Stimulated activated memory B cell treated with anti-CD40 and anti-IgM and Interleukin-4, amounts not matched to agents 10 μg/mL and 1 μg/mL and 100 μg/mL, for 72 hours (primary cell): Measurements from ENCODE around the gene RPL37.
"Not testable (repeated sequence)": the region's sequence is repeated elsewhere in the genome, so short reads cannot be mapped to it uniquely, and the experiment has no call there.

ENCODE experiments used
- ATAC-seq: fragments of 150-1000 bp; cut with Tn5 transposase; 2 replicates; pipeline ENCODE4 v1.10.0; 2021
- H3K27ac Mint-ChIP-seq: one replicate; pipeline ENCODE4 v1.8.0; 2022; ENCODE audit warnings: mild to moderate bottlenecking, mixed read lengths
- H3K27me3 Mint-ChIP-seq: one replicate; pipeline ENCODE4 v1.8.0; 2022; ENCODE audit warnings: mixed read lengths
- H3K36me3 Mint-ChIP-seq: one replicate; pipeline ENCODE4 v1.8.0; 2022; ENCODE audit warnings: mixed read lengths
- H3K4me1 Mint-ChIP-seq: one replicate; pipeline ENCODE4 v1.8.0; 2022; ENCODE audit warnings: mixed read lengths
- H3K4me3 Mint-ChIP-seq: one replicate; pipeline ENCODE4 v1.8.0; 2022; ENCODE audit warnings: mild to moderate bottlenecking, moderate library complexity, mixed read lengths
- H3K9me3 Mint-ChIP-seq: one replicate; pipeline ENCODE4 v1.8.0; 2022; ENCODE audit warnings: mixed read lengths

RPL37 gene

DNA sequence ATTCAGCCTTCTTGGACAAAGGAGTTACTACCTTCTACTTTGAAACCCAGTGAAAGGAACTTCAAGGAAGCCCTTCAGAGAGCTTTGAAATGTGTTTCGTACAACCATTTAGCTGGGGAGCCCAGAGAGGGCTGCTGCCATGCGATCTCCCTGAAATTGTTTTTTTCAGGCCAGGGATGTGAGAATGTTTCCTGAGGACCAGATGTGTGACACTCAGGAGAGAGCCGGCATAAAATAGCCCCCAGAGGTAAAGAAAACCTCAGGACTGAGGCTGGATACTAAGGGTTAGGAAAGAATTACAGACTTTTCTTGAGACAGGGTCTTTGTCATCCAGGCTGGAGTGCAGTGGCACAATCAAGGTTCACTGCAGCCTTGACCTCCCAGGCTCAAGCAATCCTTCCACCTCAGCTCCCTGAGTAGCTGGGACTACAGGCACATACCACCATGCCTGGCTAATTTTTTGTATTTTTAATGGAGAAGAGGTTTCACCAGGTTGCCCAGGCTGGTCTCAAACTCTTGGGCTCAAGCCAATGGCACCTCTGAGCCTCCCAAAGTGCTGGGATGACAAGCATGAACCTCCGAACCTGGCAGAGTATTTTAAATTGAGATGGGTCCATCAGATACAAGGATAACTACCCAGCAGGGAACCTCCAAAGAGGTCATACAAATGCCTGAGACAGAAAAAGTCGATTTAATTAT, 8.4 kb downstream of the RPL37 start:
- Mint-ChIP-seq H3K9me3 (no peaks in the 10 kb centered on the region), H3K4me3 (no peak overlapping the region), H3K36me3 (peaks cover 48% of the 10 kb centered on the region), H3K27ac (no peak overlapping the region), H3K4me1 (peaks cover 25% of the 10 kb centered on the region), H3K27me3 (no peaks in the 10 kb centered on the region)
- ATAC-seq = no peak

DNA sequence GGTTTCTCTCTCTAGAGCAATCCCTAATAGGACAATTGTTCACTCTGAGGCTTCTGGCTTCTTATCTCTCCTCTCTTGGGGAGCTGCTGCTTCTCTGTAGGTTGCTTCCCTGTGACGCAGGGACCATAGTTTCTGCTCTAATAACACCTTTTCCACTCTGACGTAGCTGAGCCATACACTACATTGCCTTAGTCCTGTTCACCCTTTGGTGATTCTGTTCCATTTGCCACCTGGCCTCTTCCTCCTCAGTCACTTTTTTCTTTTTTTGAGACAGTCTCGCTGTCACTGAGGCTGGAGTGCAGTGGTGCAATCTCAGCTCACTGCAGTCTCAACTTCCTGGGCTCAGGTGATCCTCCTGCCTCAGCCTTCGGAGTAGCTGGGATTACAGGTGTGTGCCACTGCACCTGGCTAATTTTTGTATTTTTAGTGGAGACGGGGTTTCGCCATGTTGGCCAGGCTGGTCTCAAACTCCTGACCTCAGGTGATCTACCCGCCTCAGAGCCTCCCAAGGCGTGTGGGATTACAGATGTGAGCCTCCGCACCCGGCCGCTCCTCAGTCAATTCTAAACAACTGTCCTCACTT, 9.5 kb downstream of the RPL37 start:
- not testable (repeated sequence) for H3K9me3 Mint-ChIP-seq, H3K27me3 Mint-ChIP-seq, ATAC-seq, H3K4me3 Mint-ChIP-seq, H3K27ac Mint-ChIP-seq
- Mint-ChIP-seq H3K36me3 (peaks cover 39% of the 10 kb centered on the region), H3K4me1 (peaks cover 23% of the 10 kb centered on the region)

DNA sequence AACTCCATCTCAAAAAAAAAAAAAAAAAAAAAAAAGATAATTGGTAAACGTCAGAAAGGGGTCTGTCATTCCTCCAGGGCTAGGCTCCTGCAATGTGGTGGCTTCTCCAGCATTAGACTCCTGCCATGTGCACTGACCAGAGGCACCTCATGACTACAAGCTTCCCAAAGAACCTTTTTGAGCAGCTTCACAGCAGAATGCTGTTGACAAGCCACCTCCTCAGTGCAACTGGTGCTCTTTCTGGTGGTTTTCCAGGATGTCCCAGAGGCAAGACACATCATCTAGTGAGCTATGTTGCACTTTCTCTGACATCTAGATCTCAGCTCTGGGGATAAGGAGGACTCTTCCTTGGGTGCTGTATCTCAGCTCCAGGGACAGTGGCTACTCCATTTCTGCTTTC, 11.6 kb downstream of the RPL37 start:
- Mint-ChIP-seq H3K9me3 (no peaks in the 10 kb centered on the region), H3K36me3 (peaks cover 20% of the 10 kb centered on the region), H3K4me3 (no peak overlapping the region), H3K27ac (no peak overlapping the region), H3K27me3 (no peaks in the 10 kb centered on the region), H3K4me1 (peaks cover 11% of the 10 kb centered on the region)
- ATAC-seq = no peak

DNA sequence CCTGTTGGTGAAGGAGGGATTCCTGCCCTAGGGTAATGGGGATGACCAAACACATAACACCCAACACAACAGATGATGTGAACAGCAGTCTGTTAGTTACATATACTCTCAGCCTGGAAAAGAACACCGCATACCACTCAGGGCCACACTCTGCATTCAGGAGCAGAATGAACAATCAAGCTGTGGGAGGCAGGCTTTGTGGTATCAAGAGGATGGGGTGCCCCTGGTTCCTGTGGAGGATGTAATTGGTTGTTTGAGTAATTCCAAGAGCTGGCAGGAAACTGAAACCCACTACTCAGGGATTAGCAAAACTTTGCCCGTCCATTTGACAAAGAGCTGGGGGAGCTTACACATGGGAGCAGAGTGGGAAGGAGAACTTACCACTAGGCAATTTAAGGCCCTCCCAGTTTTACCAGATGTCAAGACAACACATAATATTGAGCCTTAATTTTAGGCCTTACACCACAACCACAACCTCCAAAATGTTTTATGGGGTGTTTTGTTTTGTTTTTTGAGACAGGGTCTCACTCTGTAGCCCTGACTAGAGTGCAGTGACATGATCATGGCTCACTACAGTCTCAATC, 21.2 kb downstream of the RPL37 start:
- peaks cover 5% of the 10 kb centered on the region for H3K36me3 Mint-ChIP-seq
- H3K4me1 Mint-ChIP-seq = no peaks in the 10 kb centered on the region
- H3K27me3 Mint-ChIP-seq = no peaks in the 10 kb centered on the region
- no peak overlapping the region for H3K4me3 Mint-ChIP-seq
- no peaks in the 10 kb centered on the region for H3K9me3 Mint-ChIP-seq
- no peak for ATAC-seq
- H3K27ac Mint-ChIP-seq = no peak overlapping the region

DNA sequence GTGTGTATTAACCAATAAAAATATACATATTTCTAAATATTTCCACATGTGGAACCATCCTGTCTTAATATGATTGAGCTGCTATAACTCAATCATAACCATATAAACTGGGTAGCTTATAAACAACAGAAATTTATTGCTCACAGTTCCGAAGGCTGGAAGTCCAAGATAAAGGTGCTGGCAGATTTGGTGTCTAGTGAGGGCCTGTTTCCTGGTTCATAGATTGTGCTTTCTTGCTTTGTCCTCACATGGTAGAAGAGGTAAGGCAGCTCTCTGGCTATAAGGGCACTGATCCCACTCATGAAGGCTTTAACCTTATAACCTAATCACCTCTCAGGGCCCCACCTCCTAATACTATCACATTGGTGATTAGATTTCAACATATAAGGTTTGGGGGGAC, 22.9 kb downstream of the RPL37 start:
- H3K36me3 Mint-ChIP-seq = peaks cover 5% of the 10 kb centered on the region
- no peaks in the 10 kb centered on the region for H3K9me3 Mint-ChIP-seq
- no peaks in the 10 kb centered on the region for H3K27me3 Mint-ChIP-seq
- no peak overlapping the region for H3K27ac Mint-ChIP-seq
- no peak for ATAC-seq
- H3K4me1 Mint-ChIP-seq = no peaks in the 10 kb centered on the region
- H3K4me3 Mint-ChIP-seq = no peak overlapping the region

DNA sequence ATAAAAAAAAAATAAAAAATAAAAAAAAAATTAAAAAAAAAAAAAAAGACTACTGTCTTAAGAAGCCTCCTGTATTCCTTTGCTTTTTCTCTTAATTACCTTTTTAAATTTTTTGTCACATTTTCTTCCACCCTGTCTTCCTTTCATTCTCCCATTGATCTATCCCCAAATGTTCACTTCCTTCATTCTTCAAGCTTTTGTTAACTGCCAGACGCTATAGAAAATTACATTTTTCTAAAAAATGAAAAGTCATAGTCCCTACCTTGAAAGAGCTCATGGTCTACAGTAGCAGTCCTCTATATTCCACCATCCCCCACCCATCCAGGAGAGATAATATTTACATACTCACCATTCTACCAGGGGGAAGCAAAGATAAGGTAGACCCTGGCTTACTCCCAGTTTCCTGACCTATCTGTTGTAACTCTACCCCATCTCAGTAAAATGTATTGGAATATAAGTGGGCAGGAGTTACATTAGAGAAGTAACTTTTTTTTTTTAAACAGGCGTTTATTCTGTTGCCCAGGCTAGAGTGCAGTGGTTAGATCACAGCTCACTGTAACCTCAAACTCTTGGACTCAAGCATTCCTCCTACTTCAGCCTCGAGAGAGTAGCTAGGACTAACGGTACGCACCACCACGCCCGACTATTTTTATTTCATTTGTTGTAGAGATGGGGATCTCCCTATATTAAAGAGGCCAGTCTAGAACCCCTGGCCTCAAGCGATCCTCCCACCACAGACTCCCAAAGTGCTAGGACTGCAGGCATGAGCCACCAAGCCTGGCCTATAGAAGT, 33.1 kb downstream of the RPL37 start:
- Mint-ChIP-seq H3K9me3 (no peaks in the 10 kb centered on the region), H3K4me3 (no peak overlapping the region), H3K27ac (peak overlapping the region; percentile 33), H3K27me3 (no peaks in the 10 kb centered on the region), H3K36me3 (peaks cover 5% of the 10 kb centered on the region), H3K4me1 (peaks cover 13% of the 10 kb centered on the region)
- no peak for ATAC-seq

DNA sequence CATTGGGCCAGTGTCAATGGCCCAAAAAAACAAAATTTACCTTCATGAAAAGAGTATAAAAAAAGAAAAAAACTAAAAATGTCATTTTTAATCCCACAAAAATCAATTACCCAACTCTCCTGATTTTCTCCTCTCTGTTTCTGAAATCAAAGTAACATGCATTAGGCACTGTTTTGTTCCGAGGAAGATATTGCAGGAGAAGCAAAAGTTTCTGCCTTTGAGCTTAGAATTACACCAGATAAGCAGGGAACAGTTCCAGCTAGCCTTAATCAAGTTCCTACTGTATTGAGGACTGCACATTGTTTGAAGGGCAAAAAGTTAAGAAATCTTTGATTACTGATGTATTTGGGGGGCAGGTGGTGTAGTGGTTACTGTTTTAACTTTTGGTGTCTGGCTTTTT, 35.8 kb downstream of the RPL37 start:
- no peak for ATAC-seq
- H3K27me3 Mint-ChIP-seq = no peaks in the 10 kb centered on the region
- peaks cover 36% of the 10 kb centered on the region for H3K4me1 Mint-ChIP-seq
- peak overlapping the region; percentile 96 for H3K27ac Mint-ChIP-seq
- H3K9me3 Mint-ChIP-seq = no peaks in the 10 kb centered on the region
- peaks cover 14% of the 10 kb centered on the region for H3K36me3 Mint-ChIP-seq
- no peak overlapping the region for H3K4me3 Mint-ChIP-seq

DNA sequence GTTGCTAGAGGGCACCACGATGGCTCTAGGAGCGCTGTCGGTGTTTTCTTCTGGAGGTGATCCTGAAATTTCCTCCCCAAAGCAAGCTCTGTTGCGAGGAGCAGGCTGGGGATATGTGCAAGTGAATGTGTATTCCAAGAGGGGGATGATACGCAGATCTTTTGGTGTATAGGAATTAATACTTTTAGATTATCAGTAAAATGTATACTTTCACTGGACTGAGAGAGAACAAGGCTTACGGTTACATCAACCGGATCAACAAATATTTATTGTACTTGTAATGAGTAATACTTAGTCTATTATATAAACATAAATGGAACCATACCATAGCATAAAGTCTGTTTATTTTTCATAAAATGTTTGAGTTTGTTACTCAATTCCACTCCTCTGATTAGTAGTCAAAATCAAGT, 36.2 kb downstream of the RPL37 start:
- ATAC-seq = no peak
- no peaks in the 10 kb centered on the region for H3K27me3 Mint-ChIP-seq
- H3K36me3 Mint-ChIP-seq = peaks cover 17% of the 10 kb centered on the region
- no peaks in the 10 kb centered on the region for H3K9me3 Mint-ChIP-seq
- peak overlapping the region; percentile 96 for H3K4me3 Mint-ChIP-seq
- H3K27ac Mint-ChIP-seq = peak overlapping the region; percentile 96
- H3K4me1 Mint-ChIP-seq = peaks cover 40% of the 10 kb centered on the region

DNA sequence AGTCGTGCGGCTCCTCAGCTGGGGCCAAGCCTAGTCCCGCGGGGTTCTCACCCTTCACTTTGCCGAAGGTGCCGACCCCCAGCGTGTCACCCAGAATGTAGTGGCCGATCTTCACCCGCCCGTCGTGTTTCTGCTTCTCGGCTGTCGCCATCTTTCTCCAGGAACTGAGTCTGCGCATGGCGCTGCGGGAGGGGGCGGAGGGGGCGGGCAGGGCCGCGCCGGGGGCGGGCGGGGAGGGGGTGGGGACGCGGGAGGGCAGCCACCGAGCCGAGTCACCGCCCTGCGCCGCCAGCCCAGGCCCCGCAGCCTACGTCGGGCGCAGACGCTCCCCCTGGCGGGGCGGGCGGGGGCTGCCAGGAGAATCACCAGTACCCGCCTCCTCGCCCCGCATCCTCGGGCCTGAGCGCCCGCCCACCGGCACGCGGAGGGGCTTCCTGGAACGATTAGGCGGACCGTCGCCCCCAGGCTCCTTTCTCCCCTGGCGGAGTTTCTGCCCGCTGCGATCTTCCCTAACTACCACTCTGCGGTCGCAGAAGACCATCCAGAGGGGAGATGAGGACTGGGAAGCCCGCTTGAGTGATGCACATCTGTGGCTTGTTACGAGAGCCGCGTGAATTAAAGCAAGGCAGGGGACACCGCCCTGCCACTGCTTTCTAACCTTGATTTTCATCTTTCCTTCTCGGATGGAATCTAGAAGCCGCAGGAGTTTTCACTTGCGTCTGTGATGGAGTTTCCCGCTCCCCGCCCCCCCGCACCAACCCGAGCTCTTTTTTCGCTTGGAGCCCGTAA, 36.8 kb downstream of the RPL37 start, which contains the start of gene PRKAA1:
Gene PRKAA1 (minus strand): TSS at position 363 of the 789 bp plus-strand sequence. CDS start 185 bp downstream, at position 178.
- Mint-ChIP-seq H3K27ac (peak within 1 kb of the TSS; percentile 96), H3K36me3 (peaks cover 17% of the 10 kb centered on the region), H3K4me3 (peak within 1 kb of the TSS; percentile 96), H3K4me1 (peaks cover 46% of the 10 kb centered on the region), H3K27me3 (no peaks in the 10 kb centered on the region), H3K9me3 (no peaks in the 10 kb centered on the region)
- peak; percentile 98 for ATAC-seq

DNA sequence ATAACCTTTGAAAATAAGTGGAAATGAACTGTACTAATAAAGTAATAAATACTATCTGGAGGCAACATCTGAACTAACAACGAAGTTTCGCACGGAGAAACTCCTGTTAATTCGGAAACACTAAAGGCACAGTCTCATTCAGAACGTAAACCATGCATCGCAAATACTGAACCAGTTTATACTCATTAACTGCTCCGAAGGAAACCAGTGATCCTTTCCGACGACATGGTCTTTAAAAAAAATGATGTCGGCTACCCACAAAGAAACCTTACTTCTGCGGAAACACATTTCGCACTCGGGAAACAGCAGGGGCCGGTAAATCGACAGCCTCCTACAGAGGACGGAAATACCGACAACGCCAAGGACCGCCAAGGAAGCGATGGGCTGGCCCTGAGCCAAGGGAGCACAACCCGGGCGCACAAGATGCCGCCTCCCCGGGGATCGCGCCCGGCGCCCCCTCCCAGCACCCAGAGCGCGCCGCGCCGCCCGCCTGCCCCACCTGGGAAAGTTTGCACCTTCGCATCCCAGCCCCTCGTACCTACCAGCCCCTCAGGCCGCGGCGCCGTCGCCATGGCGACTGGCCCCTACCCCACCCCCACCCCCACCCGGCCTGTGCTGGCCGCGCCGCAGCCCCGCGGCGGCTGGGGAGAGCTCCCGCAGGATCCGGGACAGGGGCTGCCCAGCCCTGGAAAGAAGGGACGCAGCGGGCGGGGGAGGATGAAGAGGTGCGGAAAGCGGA, 37.6 kb downstream of the RPL37 start:
- peaks cover 48% of the 10 kb centered on the region for H3K4me1 Mint-ChIP-seq
- peaks cover 17% of the 10 kb centered on the region for H3K36me3 Mint-ChIP-seq
- peak overlapping the region; percentile 96 for H3K4me3 Mint-ChIP-seq
- no peaks in the 10 kb centered on the region for H3K9me3 Mint-ChIP-seq
- H3K27ac Mint-ChIP-seq = peak overlapping the region; percentile 96
- ATAC-seq = peak; percentile 73
- no peaks in the 10 kb centered on the region for H3K27me3 Mint-ChIP-seq

DNA sequence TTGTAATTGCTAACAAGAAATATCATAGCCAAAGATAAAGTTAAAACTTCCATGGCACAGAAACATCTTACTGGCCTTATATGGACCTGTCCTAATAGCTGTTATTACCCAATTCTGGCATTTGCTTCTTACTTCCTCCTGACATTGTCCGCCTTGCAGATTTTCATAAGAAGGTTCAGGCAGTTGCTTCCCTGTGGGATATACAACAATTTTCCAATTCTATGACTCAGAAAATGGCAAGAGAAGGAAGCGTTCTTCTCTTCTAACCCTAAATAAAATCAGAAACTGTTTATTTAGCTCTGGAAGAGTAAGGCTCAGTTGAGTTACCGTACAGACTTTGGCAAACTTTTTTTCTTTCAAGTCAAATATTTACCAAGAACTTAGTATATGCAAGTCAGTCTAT, 38.5 kb downstream of the RPL37 start:
- H3K4me3 Mint-ChIP-seq = peak overlapping the region; percentile 96
- no peak for ATAC-seq
- peaks cover 44% of the 10 kb centered on the region for H3K4me1 Mint-ChIP-seq
- peaks cover 12% of the 10 kb centered on the region for H3K36me3 Mint-ChIP-seq
- peak overlapping the region; percentile 96 for H3K27ac Mint-ChIP-seq
- no peaks in the 10 kb centered on the region for H3K9me3 Mint-ChIP-seq
- H3K27me3 Mint-ChIP-seq = no peaks in the 10 kb centered on the region

DNA sequence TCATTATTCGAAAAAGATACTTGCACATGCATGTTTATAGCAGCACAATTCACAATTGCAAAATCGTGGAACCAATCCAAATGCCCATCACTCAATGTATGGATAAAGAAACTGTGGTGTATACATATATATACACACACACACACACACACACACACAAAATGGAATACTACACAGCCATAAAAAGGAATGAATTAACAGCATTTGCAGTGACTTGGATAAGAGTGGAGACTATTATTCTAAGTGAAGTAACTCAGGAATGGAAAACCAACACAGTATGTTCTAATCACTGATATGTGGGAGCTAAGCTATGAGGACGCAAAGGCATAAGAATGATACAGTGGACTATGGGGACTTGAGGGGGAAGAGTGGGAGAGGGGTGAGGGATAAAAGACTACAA, 40.1 kb downstream of the RPL37 start:
- ATAC-seq, H3K27ac Mint-ChIP-seq, H3K4me3 Mint-ChIP-seq, H3K9me3 Mint-ChIP-seq, H3K27me3 Mint-ChIP-seq: not testable (repeated sequence)
- H3K36me3 Mint-ChIP-seq = peaks cover 12% of the 10 kb centered on the region
- peaks cover 60% of the 10 kb centered on the region for H3K4me1 Mint-ChIP-seq

DNA sequence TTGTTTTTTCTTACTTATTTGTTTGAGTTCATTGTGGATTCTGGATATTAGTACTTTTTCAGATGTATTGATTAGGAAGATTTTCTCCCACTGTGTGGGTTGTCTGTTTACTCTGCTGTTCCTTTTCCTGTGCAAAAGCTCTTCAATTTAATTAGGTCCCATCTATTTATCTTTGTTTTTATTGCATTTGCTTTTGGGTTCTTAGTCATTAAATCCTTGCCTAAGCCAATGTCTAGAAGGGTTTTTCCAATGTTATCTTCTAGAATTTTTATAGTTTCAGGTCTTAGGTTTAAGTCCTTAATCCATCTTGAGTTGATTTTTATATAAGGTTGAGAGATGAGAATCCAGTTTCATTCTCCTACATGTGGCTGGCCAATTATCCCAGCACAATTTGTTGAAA, 40.7 kb downstream of the RPL37 start:
- peaks cover 12% of the 10 kb centered on the region for H3K36me3 Mint-ChIP-seq
- H3K27me3 Mint-ChIP-seq, ATAC-seq, H3K27ac Mint-ChIP-seq, H3K4me3 Mint-ChIP-seq, H3K9me3 Mint-ChIP-seq: not testable (repeated sequence)
- peaks cover 65% of the 10 kb centered on the region for H3K4me1 Mint-ChIP-seq

DNA sequence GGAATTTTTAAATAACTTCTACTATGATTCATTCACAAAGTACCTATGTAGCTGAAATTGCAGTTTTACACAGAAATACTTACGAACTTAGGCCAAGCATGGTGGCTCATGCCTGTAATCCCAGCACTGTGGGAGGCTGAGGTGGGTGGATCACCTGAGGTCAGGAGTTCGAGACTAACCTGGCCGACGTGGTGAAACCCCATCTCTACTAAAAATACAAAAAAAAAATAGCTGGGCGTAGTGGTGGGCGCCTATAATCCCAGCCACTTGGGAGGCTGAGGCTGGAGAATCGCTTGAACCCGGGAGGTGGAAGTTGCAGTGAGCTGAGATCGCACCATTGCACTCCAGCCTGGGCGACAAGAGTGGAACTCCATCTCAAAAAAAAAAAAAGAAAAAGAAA, 42.3 kb downstream of the RPL37 start:
- not testable (repeated sequence) for H3K9me3 Mint-ChIP-seq, H3K4me3 Mint-ChIP-seq, H3K27ac Mint-ChIP-seq, ATAC-seq, H3K27me3 Mint-ChIP-seq
- peaks cover 29% of the 10 kb centered on the region for H3K36me3 Mint-ChIP-seq
- peaks cover 75% of the 10 kb centered on the region for H3K4me1 Mint-ChIP-seq
